ENCODE measurements around the gene WDR87.

The WDR87 gene

GRCh38 chr19:37920591-37921450 is 14.4 kb upstream of the WDR87 start:
- TF ChIP-seq GLIS2 (tag by site-specific recombination; IDR thresholded peaks at IDR 0.05) (no peak), ZNF391 (tag by site-specific recombination; IDR thresholded peaks at IDR 0.05; ENCODE audit: borderline replicate concordance, low read depth) (no peak), ZNF830 (tag by site-specific recombination; IDR thresholded peaks at IDR 0.05; ENCODE audit: low read depth) (no peak), ZNF660 (tag by site-specific recombination; IDR thresholded peaks at IDR 0.05) (no peak), HOXC10 (CRISPR knock-in tag; IDR thresholded peaks at IDR 0.05) (no peak), ZNF394 (tag by site-specific recombination; IDR thresholded peaks at IDR 0.05; ENCODE audit: borderline replicate concordance) (no peak), ZNF324 (tag by site-specific recombination; IDR thresholded peaks at IDR 0.05) (no peak), ZNF530 (tag by site-specific recombination; IDR thresholded peaks at IDR 0.05; ENCODE audit: low read depth) (no peak), ZNF585B (tag by site-specific recombination; IDR thresholded peaks at IDR 0.05) (no peak), ZBTB17 (tag by site-specific recombination; IDR thresholded peaks at IDR 0.05) (no peak), ZBTB8A (tag by site-specific recombination; IDR thresholded peaks at IDR 0.05) (no peak), ZNF223 (tag by site-specific recombination; IDR thresholded peaks at IDR 0.05) (no peak), ZNF639 (tag by site-specific recombination; IDR thresholded peaks at IDR 0.05) (no peak), ZBTB49 (tag by site-specific recombination; IDR thresholded peaks at IDR 0.05; ENCODE audit: low read depth) (no peak), ZNF473 (tag by site-specific recombination; IDR thresholded peaks at IDR 0.05) (no peak)
- Histone ChIP-seq H3K4me1 (ENCODE audit: control insufficient read depth, insufficient read depth, low read length) (no peaks in the 10 kb centered on the region), H3K27ac (ENCODE audit: extremely low read depth, low read depth, low read length) (no peak overlapping the region), H3K4me3 (ENCODE audit: low read depth, low read length) (no peak overlapping the region), H3K36me3 (ENCODE audit: control insufficient read depth in 2 of 2, insufficient read depth in 1 of 2, low read length in 2 of 2) (peaks cover 0 to 35% of the 10 kb centered on the region in 2 experiments; a peak in 2 of 3 replicates), H3K9me3 (ENCODE audit: control insufficient read depth, insufficient read depth, low read depth, low read length) (no peaks in the 10 kb centered on the region)
- ChIA-PET CTCF (interaction anchor here (4.5 kb wide), 1 partner anchor 18 kb away, joined by 23 read pairs; no protein-coding TSS in a partner anchor), POLR2A (interaction anchor here (0.6 to 1.3 kb wide), 2 partner anchors 10 to 296 kb away, joined by 3 read pairs; no protein-coding TSS in a partner anchor)

- Histone ChIP-seq H3K36me3 (ENCODE audit: control insufficient read depth in 2 of 2, insufficient read depth in 1 of 2, low read length in 2 of 2) (peaks cover 0 to 26% of the 10 kb centered on the region in 2 experiments; a peak in 2 of 3 replicates), H3K9me3 (ENCODE audit: control insufficient read depth, insufficient read depth, low read depth, low read length) (no peaks in the 10 kb centered on the region; the same call in 1 of the 2 replicates), H3K27ac (ENCODE audit: extremely low read depth, low read depth, low read length) (no peak overlapping the region), H3K4me3 (ENCODE audit: low read depth, low read length) (no peak overlapping the region), H3K4me1 (ENCODE audit: control insufficient read depth, insufficient read depth, low read length) (peaks cover 7% of the 10 kb centered on the region; the same call in 1 of the 2 replicates)
- TF ChIP-seq YY2 (tag by site-specific recombination; IDR thresholded peaks at IDR 0.05) = no peak
- no peak for TF ChIP-seq ZNF621 (tag by site-specific recombination; IDR thresholded peaks at IDR 0.05)
- no peak for TF ChIP-seq ZNF558 (tag by site-specific recombination; IDR thresholded peaks at IDR 0.05)
- no peak for TF ChIP-seq ZNF624 (tag by site-specific recombination; IDR thresholded peaks at IDR 0.05)
- no peak for TF ChIP-seq SP7 (tag by site-specific recombination; IDR thresholded peaks at IDR 0.05)
- no peak for TF ChIP-seq ZNF24 (tag by site-specific recombination; IDR thresholded peaks at IDR 0.05)
- ChIA-PET POLR2A (interaction anchor here (1.1 kb wide), 1 partner anchor 90 kb away, joined by 3 read pairs; no protein-coding TSS in a partner anchor), CTCF (no interaction called here)
Measured at GRCh38 chr19:37914908-37915307, 8.5 kb upstream of the WDR87 start.
